Activated T-cell treated with anti-CD3 and anti-CD28 coated beads, Interleukin-2, amount 50 U/mL, for 72 hours (primary cell): ENCODE results near the gene IFI35. TPM values are rescaled to one million over a fixed set of nuclear protein-coding genes. Genes with fewer than 3 reads are reported as not detected.

ENCODE experiments used
- total RNA-seq, 2 donors: library from RNA; stranded (reverse); gene quantifications; one replicate each; pipeline ENCODE4 v1.2.3, GENCODE V29; 2022

IFI35 gene
- total RNA-seq, 2 donors from 2014 or later = 28.3 to 63.3 TPM

Other genes starting within 250 kb of the IFI35 start
- gene RAMP2, start 245.6 kb upstream of the IFI35 start, total RNA-seq = not detected
- 10 to 100 TPM; 64.4 to 71.6 TPM for gene VPS25, start 233.3 kb upstream of the IFI35 start, total RNA-seq
- gene WNK4, start 226.2 kb upstream of the IFI35 start, total RNA-seq = 1 to 10 TPM; 1.0 to 1.1 TPM
- 10 to 100 TPM; 21.9 to 23.9 TPM for gene COA3, start 208.1 kb upstream of the IFI35 start, total RNA-seq
- under 1 TPM; 0.22 to 0.32 TPM for gene CNTD1, start 207.9 kb upstream of the IFI35 start, total RNA-seq
- gene BECN1, start 182.5 kb upstream of the IFI35 start, total RNA-seq = 100 to 1,000 TPM in 1 of 2 donors, 10 to 100 TPM in 1; 98.4 to 100 TPM
- 10 to 100 TPM; 87.4 to 91.2 TPM for gene PSME3, start 173.4 kb upstream of the IFI35 start, total RNA-seq
- 10 to 100 TPM in 1 of 2 donors, 1 to 10 TPM in 1; 8.8 to 11.5 TPM for gene AOC2, start 162.2 kb upstream of the IFI35 start, total RNA-seq
- 1 to 10 TPM; 6.8 to 9.4 TPM for gene AOC3, start 155.6 kb upstream of the IFI35 start, total RNA-seq
- not detected for gene G6PC1, start 106.0 kb upstream of the IFI35 start, total RNA-seq
- gene AARSD1, start 42.3 kb upstream of the IFI35 start, total RNA-seq = 10 to 100 TPM; 50.7 to 52.2 TPM
- gene PTGES3L, start 26.7 kb upstream of the IFI35 start, total RNA-seq = under 1 TPM; 0.36 to 0.95 TPM
- gene RUNDC1, start 26.2 kb upstream of the IFI35 start, total RNA-seq = 10 to 100 TPM in 1 of 2 donors, 1 to 10 TPM in 1; 10.0 to 11.5 TPM
- gene RPL27, start 8.4 kb upstream of the IFI35 start, total RNA-seq = 1,000 to 10,000 TPM; 1,142 to 1,191 TPM
- gene VAT1, start 15.6 kb downstream of the IFI35 start, total RNA-seq = 10 to 100 TPM; 13.2 to 23.2 TPM
- gene RND2, start 18.4 kb downstream of the IFI35 start, total RNA-seq = not detected
- 100 to 1,000 TPM; 111 to 137 TPM for gene BRCA1, start 118.6 kb downstream of the IFI35 start, total RNA-seq
- gene NBR1, start 164.4 kb downstream of the IFI35 start, total RNA-seq = 10 to 100 TPM; 86.3 to 92.1 TPM
- gene TMEM106A, start 205.1 kb downstream of the IFI35 start, total RNA-seq = 10 to 100 TPM; 11.7 to 21.6 TPM
- under 1 TPM in 1 of 2 donors, not detected in 1; 0.74 TPM for gene CCDC200, start 221.8 kb downstream of the IFI35 start, total RNA-seq
- gene RNU2-1, start 227.2 kb downstream of the IFI35 start, total RNA-seq = 1,000 to 10,000 TPM; 4,759 to 5,082 TPM